OCI-LY1 (cell line): ENCODE measurements around the gene DNAAF8.

Experiments
- EZH2 ChIP-seq: fragments of 200-600 bp; sonication (generic), shearing (Covaris generic); IDR thresholded peaks from 2 replicates; pipeline ENCODE4 v1.8.0; 2017; ENCODE audit warnings: borderline replicate concordance, mixed run types, mild to moderate bottlenecking, antibody characterized with exemption, low read length, moderate library complexity, mixed read lengths
- TF ChIP-seq, protein P1 (sequence below): fragments of 200-600 bp; sonication (generic), shearing (Covaris generic); IDR thresholded peaks from 2 replicates; pipeline ENCODE4 v1.5.1; 2017; ENCODE audit warnings: mild to moderate bottlenecking, antibody characterized with exemption, low read length, moderate library complexity, mixed read lengths

GRCh38 chr16:4768549-4769305, 34.4 kb downstream of the DNAAF8 start:
- TF ChIP-seq, protein P1, sequence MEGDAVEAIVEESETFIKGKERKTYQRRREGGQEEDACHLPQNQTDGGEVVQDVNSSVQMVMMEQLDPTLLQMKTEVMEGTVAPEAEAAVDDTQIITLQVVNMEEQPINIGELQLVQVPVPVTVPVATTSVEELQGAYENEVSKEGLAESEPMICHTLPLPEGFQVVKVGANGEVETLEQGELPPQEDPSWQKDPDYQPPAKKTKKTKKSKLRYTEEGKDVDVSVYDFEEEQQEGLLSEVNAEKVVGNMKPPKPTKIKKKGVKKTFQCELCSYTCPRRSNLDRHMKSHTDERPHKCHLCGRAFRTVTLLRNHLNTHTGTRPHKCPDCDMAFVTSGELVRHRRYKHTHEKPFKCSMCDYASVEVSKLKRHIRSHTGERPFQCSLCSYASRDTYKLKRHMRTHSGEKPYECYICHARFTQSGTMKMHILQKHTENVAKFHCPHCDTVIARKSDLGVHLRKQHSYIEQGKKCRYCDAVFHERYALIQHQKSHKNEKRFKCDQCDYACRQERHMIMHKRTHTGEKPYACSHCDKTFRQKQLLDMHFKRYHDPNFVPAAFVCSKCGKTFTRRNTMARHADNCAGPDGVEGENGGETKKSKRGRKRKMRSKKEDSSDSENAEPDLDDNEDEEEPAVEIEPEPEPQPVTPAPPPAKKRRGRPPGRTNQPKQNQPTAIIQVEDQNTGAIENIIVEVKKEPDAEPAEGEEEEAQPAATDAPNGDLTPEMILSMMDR, result no peak
- no peak for TF ChIP-seq EZH2
